Caco-2 (cell line): ENCODE measurements around the gene SGK2. TPM values are rescaled to one million over a fixed set of nuclear protein-coding genes. Genes with fewer than 3 reads are reported as not detected.

Experiments used
- BruUV-seq: library from RNA; stranded (reverse); fragments of 400-500 nt; replicated peaks from 2 replicates; lab custom pipeline; 2021; lab: Mats Ljungman, UMichigan
- CTCF ChIA-PET: fragments of 300-600 bp; sonication (Branson Sonifier 250); formaldehyde crosslinking; loops from one replicate; lab custom pipeline; 2022; ENCODE audit warnings: antibody characterized with exemption; lab: Charles Lee
- POLR2A ChIA-PET: fragments of 300-600 bp; sonication (Branson Sonifier 250); formaldehyde crosslinking; loops from one replicate; lab custom pipeline; 2022; ENCODE audit warnings: antibody characterized with exemption; lab: Charles Lee
- DNase-seq, 2 experiments: peaks; one replicate each; pipeline versions ENCODE4 v3.0.0 to v3.0.0-alpha.2; 2020 to 2022
- H3K27me3 ChIP-seq: replicated peaks from 2 replicates; pipeline ENCODE4 v1.6.0; 2011; ENCODE audit warnings: low read length; ENCODE audit not compliant: control insufficient read depth, insufficient read depth
- H3K36me3 ChIP-seq: 2 replicates; pipeline ENCODE4 v1.5.1; 2011; ENCODE audit warnings: low read length; ENCODE audit not compliant: control insufficient read depth, insufficient read depth
- H3K4me1 ChIP-seq: fragments of 250-450 bp; sonication (Bioruptor Pico); 2 replicates; pipeline ENCODE4 v1.5.1; 2020; ENCODE audit warnings: mild to moderate bottlenecking
- H3K4me3 ChIP-seq: 2 replicates; pipeline ENCODE4 v1.5.1; 2011; ENCODE audit warnings: low read depth, mild to moderate bottlenecking, control low read depth, low read length
- H3K9me3 ChIP-seq: fragments of 250-450 bp; sonication (Bioruptor Pico); 2 replicates; pipeline ENCODE4 v1.5.1; 2020; ENCODE audit warnings: mild to moderate bottlenecking, moderate library complexity
- H3K27ac Mint-ChIP-seq: one replicate; pipeline ENCODE4 v1.8.0; 2022; ENCODE audit warnings: mixed read lengths; ENCODE audit not compliant: unreplicated experiment
- H3K27me3 Mint-ChIP-seq: one replicate; pipeline ENCODE4 v1.8.0; 2022; ENCODE audit warnings: mixed read lengths; ENCODE audit not compliant: insufficient read depth, unreplicated experiment
- H3K36me3 Mint-ChIP-seq: one replicate; pipeline ENCODE4 v1.8.0; 2022; ENCODE audit warnings: mild to moderate bottlenecking, mixed read lengths; ENCODE audit not compliant: insufficient read depth, unreplicated experiment
- H3K4me1 Mint-ChIP-seq: one replicate; pipeline ENCODE4 v1.8.0; 2022; ENCODE audit warnings: low read depth, mixed read lengths; ENCODE audit not compliant: unreplicated experiment
- H3K4me3 Mint-ChIP-seq: one replicate; pipeline ENCODE4 v1.8.0; 2022; ENCODE audit warnings: mild to moderate bottlenecking, moderate library complexity, mixed read lengths; ENCODE audit not compliant: unreplicated experiment
- H3K9me3 Mint-ChIP-seq: one replicate; pipeline ENCODE4 v1.8.0; 2022; ENCODE audit warnings: mixed read lengths; ENCODE audit not compliant: unreplicated experiment
- CTCF ChIP-seq, 2 experiments: fragments of 200-600 bp in 1 of 2; IDR thresholded peaks; 1 replicate in 1 of 2; 2 replicates in 1 of 2; pipeline versions ENCODE4 v1.5.1 to v1.8.0; 2011 to 2022; ENCODE audit warnings: antibody characterized with exemption in 1 of 2, control low read depth in 1 of 2, inconsistent platforms in 1 of 2, low read depth in 1 of 2, low read length in 1 of 2, mild to moderate bottlenecking in 1 of 2, moderate library complexity in 1 of 2; ENCODE audit not compliant: insufficient read depth in 1 of 2, severe bottlenecking in 1 of 2, unreplicated experiment in 1 of 2
- intact Hi-C: fragments of 100-400 bp; cut with micrococcal nuclease; formaldehyde crosslinking; loops from one replicate; pipeline ENCODE4 v1.10.0; 2022; ENCODE audit not compliant: unreplicated experiment
- total RNA-seq: library from RNA; stranded (reverse); gene quantifications from 2 replicates; pipeline ENCODE4 v1.2.3, GENCODE V29; 2022

SGK2 gene
- total RNA-seq, 1 experiment from 2014 or later: 5.2 TPM

- ChIA-PET POLR2A (interaction anchor here (0.6 kb wide), 1 partner anchor 125 kb away, joined by 3 read pairs; no protein-coding TSS in a partner anchor), CTCF (interaction anchor here (1.4 kb wide), 1 partner anchor 10 kb away, joined by 6 read pairs; no protein-coding TSS in a partner anchor)
- DNase-seq: peak in 1 of 2 experiments; percentile 41
- no peaks in the 10 kb centered on the region for H3K4me1 Mint-ChIP-seq
- intact Hi-C loops: no loop called here
- H3K9me3 ChIP-seq: peaks cover 5% of the 10 kb centered on the region; the same call in 1 of the 2 replicates
- H3K27me3 ChIP-seq: no peaks in the 10 kb centered on the region
- peaks cover 9% of the 10 kb centered on the region; the same call in 1 of the 2 replicates for H3K4me1 ChIP-seq
- no peak overlapping the region for H3K4me3 Mint-ChIP-seq
- no peaks in the 10 kb centered on the region for H3K9me3 Mint-ChIP-seq
- H3K27ac Mint-ChIP-seq: no peak overlapping the region
- H3K36me3 ChIP-seq: no peaks in the 10 kb centered on the region
- BruUV-seq: no TSS peak
- H3K27me3 Mint-ChIP-seq: peaks cover 11% of the 10 kb centered on the region
- no peak for TF ChIP-seq CTCF (IDR thresholded peaks at IDR 0.05; ENCODE audit: insufficient read depth in 1 of 2, low read depth in 1 of 2, low read length in 1 of 2, severe bottlenecking in 1 of 2, unreplicated experiment in 1 of 2)
- H3K4me3 ChIP-seq: no peak overlapping the region
- H3K36me3 Mint-ChIP-seq: no peaks in the 10 kb centered on the region
These were observed 30.5 kb upstream of the SGK2 start for GRCh38 chr20:43528258-43528875.

GRCh38 chr20:43529051-43529450 is 29.8 kb upstream of the SGK2 start:
- TF ChIP-seq CTCF (IDR thresholded peaks at IDR 0.05; ENCODE audit: insufficient read depth in 1 of 2, low read depth in 1 of 2, low read length in 1 of 2, severe bottlenecking in 1 of 2, unreplicated experiment in 1 of 2): no peak
- peaks cover 4% of the 10 kb centered on the region; the same call in 1 of the 2 replicates for H3K9me3 ChIP-seq
- peaks cover 9% of the 10 kb centered on the region; the same call in 1 of the 2 replicates for H3K4me1 ChIP-seq
- H3K4me3 Mint-ChIP-seq: no peak overlapping the region
- POLR2A ChIA-PET: interaction anchor here (0.6 kb wide), 1 partner anchor 124 kb away, joined by 3 read pairs; no protein-coding TSS in a partner anchor
- H3K27me3 Mint-ChIP-seq: peaks cover 11% of the 10 kb centered on the region
- peak in 1 of 2 experiments; percentile 36 for DNase-seq
- H3K4me1 Mint-ChIP-seq: no peaks in the 10 kb centered on the region
- H3K36me3 ChIP-seq: no peaks in the 10 kb centered on the region
- no peaks in the 10 kb centered on the region for H3K36me3 Mint-ChIP-seq
- H3K27ac Mint-ChIP-seq: no peak overlapping the region
- H3K9me3 Mint-ChIP-seq: no peaks in the 10 kb centered on the region
- CTCF ChIA-PET: interaction anchor here (0.6 to 1.4 kb wide), 2 partner anchors 9 to 679 kb away, joined by 4 to 6 read pairs; no protein-coding TSS in a partner anchor
- no peaks in the 10 kb centered on the region for H3K27me3 ChIP-seq
- intact Hi-C loops: no loop called here
- no TSS peak for BruUV-seq
- no peak overlapping the region for H3K4me3 ChIP-seq

GRCh38 chr20:43529457-43530153 is 29.2 kb upstream of the SGK2 start:
- Histone ChIP-seq H3K4me1 (peaks cover 9% of the 10 kb centered on the region; the same call in 1 of the 2 replicates), H3K9me3 (no peaks in the 10 kb centered on the region), H3K36me3 (no peaks in the 10 kb centered on the region), H3K4me3 (no peak overlapping the region), H3K27me3 (no peaks in the 10 kb centered on the region)
- no peak overlapping the region for H3K4me3 Mint-ChIP-seq
- TF ChIP-seq CTCF (IDR thresholded peaks at IDR 0.05; ENCODE audit: insufficient read depth in 1 of 2, low read depth in 1 of 2, low read length in 1 of 2, severe bottlenecking in 1 of 2, unreplicated experiment in 1 of 2): no peak
- BruUV-seq: no TSS peak
- no peaks in the 10 kb centered on the region for H3K9me3 Mint-ChIP-seq
- no peaks in the 10 kb centered on the region for H3K36me3 Mint-ChIP-seq
- H3K27ac Mint-ChIP-seq: no peak overlapping the region
- intact Hi-C loops: no loop called here
- ChIA-PET POLR2A (no interaction called here), CTCF (interaction anchor here (0.6 to 1.4 kb wide), 2 partner anchors 8 to 678 kb away, joined by 4 to 6 read pairs; no protein-coding TSS in a partner anchor)
- peak in 1 of 2 experiments; percentile 37 for DNase-seq
- peaks cover 11% of the 10 kb centered on the region for H3K27me3 Mint-ChIP-seq
- no peaks in the 10 kb centered on the region for H3K4me1 Mint-ChIP-seq
